Activated effector memory CD4-positive, alpha-beta T cell treated with anti-CD3 and anti-CD28 coated beads, Interleukin-2, amount 50 U/mL, for 16 hours (primary cell): ENCODE results near the gene COG3.

Source experiments
- DNase-seq: peaks from one replicate; pipeline ENCODE4 v3.0.0-alpha.2; 2020

COG3 gene

GRCh38 chr13:45508776-45509175, 44.0 kb downstream of the COG3 start:
- DNase-seq: no peak

GRCh38 chr13:45510672-45511071, 45.9 kb downstream of the COG3 start:
- DNase-seq: no peak

- no peak for DNase-seq
Observed at GRCh38 chr13:45511310-45512097, 46.8 kb downstream of the COG3 start.

GRCh38 chr13:45512098-45512496, 47.4 kb downstream of the COG3 start:
- DNase-seq: no peak

- DNase-seq: no peak
Observed at GRCh38 chr13:45516757-45517156, 52.0 kb downstream of the COG3 start.

- DNase-seq: no peak
Observed at GRCh38 chr13:45518525-45519245, 53.9 kb downstream of the COG3 start.

- no peak for DNase-seq
Observed at GRCh38 chr13:45519493-45519892, 54.8 kb downstream of the COG3 start.

- DNase-seq: no peak
Observed at GRCh38 chr13:45521297-45521696, 56.6 kb downstream of the COG3 start.

- DNase-seq: no peak
Observed at GRCh38 chr13:45522571-45522970, 57.8 kb downstream of the COG3 start.

GRCh38 chr13:45527699-45528462, 63.1 kb downstream of the COG3 start:
- DNase-seq: no peak

GRCh38 chr13:45529758-45530157, 65.0 kb downstream of the COG3 start:
- no peak for DNase-seq

GRCh38 chr13:45534604-45535003, 69.9 kb downstream of the COG3 start:
- no peak for DNase-seq

- no peak for DNase-seq
Observed at GRCh38 chr13:45536224-45536623, 71.5 kb downstream of the COG3 start.

- DNase-seq: no peak
Observed at GRCh38 chr13:45537516-45537915, 72.8 kb downstream of the COG3 start.

- no peak for DNase-seq
Observed at GRCh38 chr13:45538382-45538781, 73.6 kb downstream of the COG3 start.

- DNase-seq: no peak
Observed at GRCh38 chr13:45540195-45540594, 75.5 kb downstream of the COG3 start.

GRCh38 chr13:45540864-45541263, 76.1 kb downstream of the COG3 start:
- no peak for DNase-seq

GRCh38 chr13:45541806-45542205, 77.1 kb downstream of the COG3 start:
- DNase-seq: no peak

GRCh38 chr13:45542391-45542790, 77.7 kb downstream of the COG3 start:
- no peak for DNase-seq

- no peak for DNase-seq
Observed at GRCh38 chr13:45542878-45543277, 78.1 kb downstream of the COG3 start.

- no peak for DNase-seq
Observed at GRCh38 chr13:45544520-45544919, 79.8 kb downstream of the COG3 start.

- DNase-seq: no peak
Observed at GRCh38 chr13:45545686-45546409, 81.1 kb downstream of the COG3 start.

- DNase-seq: no peak
Observed at GRCh38 chr13:45546410-45546765, 81.6 kb downstream of the COG3 start.
